ENCODE measurements around the gene GLI3.

GLI3 gene

GRCh38 chr7:42064534-42064933, 172.5 kb downstream of the GLI3 start:
- TF ChIP-seq SUZ12 (IDR thresholded peaks at IDR 0.05; ENCODE audit: extremely low read depth, insufficient read depth, insufficient read length): no peak
- Histone ChIP-seq H3K4me3 (ENCODE audit: insufficient read length, low read depth) (no peak overlapping the region), H3K4me1 (ENCODE audit: insufficient read depth, insufficient read length) (peaks cover 4% of the 10 kb centered on the region), H3K27me3 (ENCODE audit: insufficient read depth, insufficient read length) (no peaks in the 10 kb centered on the region), H3K36me3 (ENCODE audit: insufficient read depth, insufficient read length, low read length) (peaks cover 4% of the 10 kb centered on the region), H3K9me3 (ENCODE audit: insufficient read depth, low read length) (no peaks in the 10 kb centered on the region; the same call in 1 of the 2 replicates), H3K9ac (ENCODE audit: insufficient read length, low read depth) (no peak overlapping the region)
- no peak for DNase-seq (ENCODE audit: low read depth, low spot score)

- Histone ChIP-seq H3K36me3 (ENCODE audit: insufficient read depth, insufficient read length, low read length) (peaks cover 6% of the 10 kb centered on the region), H3K4me3 (ENCODE audit: insufficient read length, low read depth) (no peak overlapping the region), H3K4me1 (ENCODE audit: insufficient read depth, insufficient read length) (no peaks in the 10 kb centered on the region), H3K9me3 (ENCODE audit: insufficient read depth, low read length) (no peaks in the 10 kb centered on the region), H3K27me3 (ENCODE audit: insufficient read depth, insufficient read length) (no peaks in the 10 kb centered on the region), H3K9ac (ENCODE audit: insufficient read length, low read depth) (no peak overlapping the region)
- TF ChIP-seq ZNF274 (IDR thresholded peaks at IDR 0.05; ENCODE audit: low read depth, low read length): no peak
- TF ChIP-seq YY1 (IDR thresholded peaks at IDR 0.05; ENCODE audit: insufficient read depth, insufficient read length): no peak
- TF ChIP-seq SUZ12 (IDR thresholded peaks at IDR 0.05; ENCODE audit: extremely low read depth, insufficient read depth, insufficient read length): no peak
- no peak for DNase-seq (ENCODE audit: low read depth, low spot score)
These were observed 177.7 kb downstream of the GLI3 start for GRCh38 chr7:42059275-42059674.

GRCh38 chr7:42057331-42057730, 179.7 kb downstream of the GLI3 start:
- no peak for DNase-seq (ENCODE audit: low read depth, low spot score)

GRCh38 chr7:42055171-42055570, 181.8 kb downstream of the GLI3 start:
- no peaks in the 10 kb centered on the region for H3K4me1 ChIP-seq (ENCODE audit: insufficient read depth, insufficient read length)
- peaks cover 11% of the 10 kb centered on the region for H3K36me3 ChIP-seq (ENCODE audit: insufficient read depth, insufficient read length, low read length)
- DNase-seq (ENCODE audit: low read depth, low spot score): no peak
- no peak overlapping the region for H3K9ac ChIP-seq (ENCODE audit: insufficient read length, low read depth)
- no peak overlapping the region for H3K4me3 ChIP-seq (ENCODE audit: insufficient read length, low read depth)
- TF ChIP-seq SUZ12 (IDR thresholded peaks at IDR 0.05; ENCODE audit: extremely low read depth, insufficient read depth, insufficient read length) (no peak), ZNF274 (IDR thresholded peaks at IDR 0.05; ENCODE audit: low read depth, low read length) (no peak), YY1 (IDR thresholded peaks at IDR 0.05; ENCODE audit: insufficient read depth, insufficient read length) (no peak)
- no peaks in the 10 kb centered on the region for H3K9me3 ChIP-seq (ENCODE audit: insufficient read depth, low read length)
- no peaks in the 10 kb centered on the region for H3K27me3 ChIP-seq (ENCODE audit: insufficient read depth, insufficient read length)

More at GRCh38 chr7:42057331-42057730, 179.7 kb downstream of the GLI3 start:
- TF ChIP-seq SUZ12 (IDR thresholded peaks at IDR 0.05; ENCODE audit: extremely low read depth, insufficient read depth, insufficient read length): no peak
- TF ChIP-seq ZNF274 (IDR thresholded peaks at IDR 0.05; ENCODE audit: low read depth, low read length): no peak
- no peak for TF ChIP-seq YY1 (IDR thresholded peaks at IDR 0.05; ENCODE audit: insufficient read depth, insufficient read length)
- Histone ChIP-seq H3K27me3 (ENCODE audit: insufficient read depth, insufficient read length) (no peaks in the 10 kb centered on the region), H3K4me1 (ENCODE audit: insufficient read depth, insufficient read length) (no peaks in the 10 kb centered on the region), H3K36me3 (ENCODE audit: insufficient read depth, insufficient read length, low read length) (peaks cover 6% of the 10 kb centered on the region), H3K9ac (ENCODE audit: insufficient read length, low read depth) (no peak overlapping the region), H3K9me3 (ENCODE audit: insufficient read depth, low read length) (no peaks in the 10 kb centered on the region), H3K4me3 (ENCODE audit: insufficient read length, low read depth) (no peak overlapping the region)

GRCh38 chr7:42053834-42054233, 183.2 kb downstream of the GLI3 start:
- no peaks in the 10 kb centered on the region for H3K9me3 ChIP-seq (ENCODE audit: insufficient read depth, low read length)
- no peak overlapping the region for H3K4me3 ChIP-seq (ENCODE audit: insufficient read length, low read depth)
- H3K27me3 ChIP-seq (ENCODE audit: insufficient read depth, insufficient read length): no peaks in the 10 kb centered on the region
- peaks cover 5% of the 10 kb centered on the region for H3K36me3 ChIP-seq (ENCODE audit: insufficient read depth, insufficient read length, low read length)
- no peak overlapping the region for H3K9ac ChIP-seq (ENCODE audit: insufficient read length, low read depth)
- no peak for TF ChIP-seq SUZ12 (IDR thresholded peaks at IDR 0.05; ENCODE audit: extremely low read depth, insufficient read depth, insufficient read length)
- no peak for TF ChIP-seq YY1 (IDR thresholded peaks at IDR 0.05; ENCODE audit: insufficient read depth, insufficient read length)
- no peak for TF ChIP-seq ZNF274 (IDR thresholded peaks at IDR 0.05; ENCODE audit: low read depth, low read length)
- H3K4me1 ChIP-seq (ENCODE audit: insufficient read depth, insufficient read length): no peaks in the 10 kb centered on the region
- no peak for DNase-seq (ENCODE audit: low read depth, low spot score)

GRCh38 chr7:42049761-42050160, 187.2 kb downstream of the GLI3 start:
- Histone ChIP-seq H3K4me1 (ENCODE audit: insufficient read depth, insufficient read length) (no peaks in the 10 kb centered on the region), H3K27me3 (ENCODE audit: insufficient read depth, insufficient read length) (no peaks in the 10 kb centered on the region), H3K36me3 (ENCODE audit: insufficient read depth, insufficient read length, low read length) (peaks cover 27% of the 10 kb centered on the region), H3K9ac (ENCODE audit: insufficient read length, low read depth) (no peak overlapping the region), H3K9me3 (ENCODE audit: insufficient read depth, low read length) (no peaks in the 10 kb centered on the region), H3K4me3 (ENCODE audit: insufficient read length, low read depth) (no peak overlapping the region)
- DNase-seq (ENCODE audit: low read depth, low spot score): no peak
- TF ChIP-seq ZNF274 (IDR thresholded peaks at IDR 0.05; ENCODE audit: low read depth, low read length): no peak
- no peak for TF ChIP-seq YY1 (IDR thresholded peaks at IDR 0.05; ENCODE audit: insufficient read depth, insufficient read length)

- Histone ChIP-seq H3K9me3 (ENCODE audit: insufficient read depth, low read length) (no peaks in the 10 kb centered on the region), H3K27me3 (ENCODE audit: insufficient read depth, insufficient read length) (no peaks in the 10 kb centered on the region), H3K36me3 (ENCODE audit: insufficient read depth, insufficient read length, low read length) (peaks cover 47% of the 10 kb centered on the region), H3K4me1 (ENCODE audit: insufficient read depth, insufficient read length) (no peaks in the 10 kb centered on the region), H3K4me3 (ENCODE audit: insufficient read length, low read depth) (no peak overlapping the region), H3K9ac (ENCODE audit: insufficient read length, low read depth) (no peak overlapping the region)
- no peak for TF ChIP-seq YY1 (IDR thresholded peaks at IDR 0.05; ENCODE audit: insufficient read depth, insufficient read length)
- DNase-seq (ENCODE audit: low read depth, low spot score): no peak
These were observed 190.5 kb downstream of the GLI3 start for GRCh38 chr7:42046483-42046882.

- H3K4me1 ChIP-seq (ENCODE audit: insufficient read depth, insufficient read length): no peaks in the 10 kb centered on the region
These were observed 191.0 kb downstream of the GLI3 start for GRCh38 chr7:42045961-42046360.

More at GRCh38 chr7:42045961-42046360, 191.0 kb downstream of the GLI3 start:
- H3K27me3 ChIP-seq (ENCODE audit: insufficient read depth, insufficient read length): no peaks in the 10 kb centered on the region
- H3K9ac ChIP-seq (ENCODE audit: insufficient read length, low read depth): no peak overlapping the region
- peaks cover 44% of the 10 kb centered on the region for H3K36me3 ChIP-seq (ENCODE audit: insufficient read depth, insufficient read length, low read length)
- H3K9me3 ChIP-seq (ENCODE audit: insufficient read depth, low read length): no peaks in the 10 kb centered on the region
- no peak overlapping the region for H3K4me3 ChIP-seq (ENCODE audit: insufficient read length, low read depth)
- DNase-seq (ENCODE audit: low read depth, low spot score): no peak
- no peak for TF ChIP-seq SUZ12 (IDR thresholded peaks at IDR 0.05; ENCODE audit: extremely low read depth, insufficient read depth, insufficient read length)
- no peak for TF ChIP-seq YY1 (IDR thresholded peaks at IDR 0.05; ENCODE audit: insufficient read depth, insufficient read length)
- no peak for TF ChIP-seq ZNF274 (IDR thresholded peaks at IDR 0.05; ENCODE audit: low read depth, low read length)
